Breast epithelium (tissue), 3 donors: ENCODE results near the gene RPSA.

Experiments used
- CTCF ChIP-seq, 3 donors: fragments of 450-650 bp; IDR thresholded peaks; one replicate each; pipeline ENCODE4 v1.5.1; 2016 to 2017; ENCODE audit warnings: antibody characterized with exemption in 3 of 3, mild to moderate bottlenecking in 3 of 3, moderate library complexity in 3 of 3
- POLR2A ChIP-seq: fragments of 450-650 bp; IDR thresholded peaks from one replicate; pipeline ENCODE4 v1.6.1; 2016; ENCODE audit warnings: antibody characterized with exemption, mild to moderate bottlenecking, moderate library complexity

- no peak for TF ChIP-seq POLR2A
- no peak for TF ChIP-seq CTCF (IDR thresholded peaks at IDR 0.05)
These were observed 9.5 kb downstream of the RPSA start for GRCh38 chr3:39415983-39416382.
